GM23338 (cell line): ENCODE results near the gene SLC26A1. TPM values are rescaled to one million over a fixed set of nuclear protein-coding genes. Genes with fewer than 3 reads are reported as not detected.

Source experiments
- ATAC-seq: fragments of 200-7000 bp; cut with Tn5 transposase; 3 replicates; pipeline ENCODE4 v1.9.1; 2020
- DNase-seq: peaks from one replicate; pipeline ENCODE4 v3.0.0-alpha.2; 2015; ENCODE audit warnings: low spot score
- H2AFZ ChIP-seq: fragments of 200-600 bp; sonication (generic); 2 replicates; pipeline ENCODE4 v1.8.0; 2016; ENCODE audit warnings: antibody characterized with exemption, mild to moderate bottlenecking, moderate library complexity
- H3F3A ChIP-seq: fragments of 200-600 bp; sonication (generic); replicated peaks from 2 replicates; pipeline ENCODE4 v1.8.0; 2017; ENCODE audit warnings: antibody characterized with exemption, mixed run types, low read depth
- H3K27ac ChIP-seq: fragments of 200-600 bp; sonication (generic); 2 replicates; pipeline ENCODE4 v1.6.1; 2016; ENCODE audit warnings: low read depth
- H3K27me3 ChIP-seq: fragments of 200-600 bp; sonication (generic); 2 replicates; pipeline ENCODE4 v1.8.0; 2016; ENCODE audit warnings: mild to moderate bottlenecking, mixed run types, moderate library complexity; ENCODE audit not compliant: insufficient read depth
- H3K36me3 ChIP-seq: fragments of 200-600 bp; sonication (generic); 2 replicates; pipeline ENCODE4 v1.8.0; 2016; ENCODE audit warnings: mild to moderate bottlenecking; ENCODE audit not compliant: insufficient read depth
- H3K4me1 ChIP-seq: fragments of 200-600 bp; sonication (generic); 2 replicates; pipeline ENCODE4 v1.8.0; 2016; ENCODE audit warnings: mild to moderate bottlenecking, moderate library complexity; ENCODE audit not compliant: insufficient read depth
- H3K4me2 ChIP-seq: fragments of 200-600 bp; sonication (generic); 2 replicates; pipeline ENCODE4 v1.7.1; 2017; ENCODE audit warnings: mixed run types
- H3K4me3 ChIP-seq: fragments of 200-600 bp; sonication (generic); 2 replicates; pipeline ENCODE4 v1.6.1; 2016; ENCODE audit warnings: mixed run types
- H3K79me2 ChIP-seq: fragments of 200-600 bp; sonication (generic); replicated peaks from 2 replicates; pipeline ENCODE4 v1.8.0; 2017; ENCODE audit warnings: mild to moderate bottlenecking; ENCODE audit not compliant: insufficient read depth
- H3K9me2 ChIP-seq: fragments of 200-600 bp; sonication (generic); 2 replicates; pipeline ENCODE4 v1.8.0; 2017; ENCODE audit not compliant: insufficient read depth
- H4K20me1 ChIP-seq: fragments of 200-600 bp; sonication (generic); replicated peaks from 2 replicates; pipeline ENCODE4 v1.8.0; 2017; ENCODE audit warnings: mild to moderate bottlenecking; ENCODE audit not compliant: insufficient read depth
- H3K27ac Mint-ChIP-seq: 2 replicates; pipeline ENCODE4 v1.8.0; 2020; ENCODE audit warnings: inconsistent platforms, mild to moderate bottlenecking, moderate library complexity, mixed read lengths
- H3K27me3 Mint-ChIP-seq: 3 replicates; pipeline ENCODE4 v1.8.0; 2022; ENCODE audit warnings: low read depth, mild to moderate bottlenecking, moderate library complexity, mixed read lengths, inconsistent platforms; ENCODE audit not compliant: insufficient read depth, poor library complexity
- H3K36me3 Mint-ChIP-seq: 3 replicates; pipeline ENCODE4 v1.8.0; 2021; ENCODE audit warnings: low read depth, mild to moderate bottlenecking, inconsistent platforms, moderate library complexity, mixed read lengths
- H3K4me1 Mint-ChIP-seq: 3 replicates; pipeline ENCODE4 v1.8.0; 2020; ENCODE audit warnings: mild to moderate bottlenecking, inconsistent platforms, mixed read lengths
- H3K4me3 Mint-ChIP-seq: 3 replicates; pipeline ENCODE4 v1.8.0; 2021; ENCODE audit warnings: moderate library complexity, mild to moderate bottlenecking, inconsistent platforms, mixed read lengths
- H3K9me3 Mint-ChIP-seq: 3 replicates; pipeline ENCODE4 v1.8.0; 2020; ENCODE audit warnings: moderate library complexity, mild to moderate bottlenecking, inconsistent platforms, mixed read lengths
- CREB1 ChIP-seq: fragments of 250-450 bp; sonication (Bioruptor Pico); IDR thresholded peaks from 2 replicates; pipeline ENCODE4 v1.5.0; 2020; ENCODE audit warnings: low read depth, mild to moderate bottlenecking, moderate library complexity
- EZH2 ChIP-seq: fragments of 200-600 bp; sonication (generic); IDR thresholded peaks from one replicate; pipeline ENCODE4 v1.8.0; 2017; ENCODE audit warnings: antibody characterized with exemption, mild to moderate bottlenecking, low read depth; ENCODE audit not compliant: unreplicated experiment
- EZH2phosphoT487 ChIP-seq: fragments of 200-600 bp; sonication (generic); IDR thresholded peaks from one replicate; pipeline ENCODE4 v1.8.1; 2018; ENCODE audit warnings: antibody characterized with exemption; ENCODE audit not compliant: unreplicated experiment
- JUNB ChIP-seq: IDR thresholded peaks from one replicate; pipeline ENCODE4 v1.6.1; 2016; ENCODE audit warnings: antibody characterized with exemption; ENCODE audit not compliant: unreplicated experiment
- NANOG ChIP-seq: IDR thresholded peaks from 2 replicates; pipeline ENCODE4 v1.6.1; 2016; ENCODE audit warnings: antibody characterized with exemption, borderline replicate concordance
- POLR2AphosphoS5 ChIP-seq: IDR thresholded peaks from 2 replicates; pipeline ENCODE4 v1.6.1; 2016; ENCODE audit warnings: antibody characterized with exemption, low read depth
- ZNF114 ChIP-seq: fragments of 250-450 bp; sonication (Bioruptor Pico); IDR thresholded peaks from 2 replicates; pipeline ENCODE4 v1.5.0; 2020; ENCODE audit warnings: mild to moderate bottlenecking, moderate library complexity
- ZNF331 ChIP-seq: fragments of 250-450 bp; sonication (Bioruptor Pico); IDR thresholded peaks from 2 replicates; pipeline ENCODE4 v1.5.0; 2020; ENCODE audit warnings: low read depth, mild to moderate bottlenecking, moderate library complexity
- ZNF462 ChIP-seq: fragments of 250-450 bp; sonication (Bioruptor Pico); IDR thresholded peaks from 2 replicates; pipeline ENCODE4 v1.5.0; 2020; ENCODE audit warnings: mild to moderate bottlenecking, moderate library complexity
- polyA plus RNA-seq: library from polyadenylated mRNA; unstranded; fragments of >200 nt; fragmentation: Nextera tagmentation; extraction: Ambion mirVana; gene quantifications from 2 replicates; pipeline ENCODE4 v1.2.1, GENCODE V29; 2016
- total RNA-seq: library from RNA; depleted of rRNA; stranded (reverse); fragments of >200 nt; shearing (Covaris generic); gene quantifications from 2 replicates; pipeline ENCODE4 v1.2.3, GENCODE V29; 2014
- TF ChIP-seq, protein P1 (sequence below), 2 experiments: fragments of 200-600 bp in 1 of 2; sonication (generic) in 1 of 2; conservative IDR thresholded peaks; 2 replicates each; pipeline versions ENCODE4 v1.5.1 to v1.6.1; 2016 to 2017; ENCODE audit warnings: antibody characterized with exemption in 2 of 2, low read depth in 2 of 2, mild to moderate bottlenecking in 2 of 2, moderate library complexity in 1 of 2

SLC26A1 gene
- total and polyA plus RNA-seq, 2 experiments from 2014 or later, result 0.10 to 0.27 TPM

- no peaks in the 10 kb centered on the region for H3K36me3 ChIP-seq
- no peak overlapping the region for H3K27ac ChIP-seq
- Mint-ChIP-seq H3K9me3 (no peaks in the 10 kb centered on the region), H3K27ac (no peak overlapping the region), H3K4me3 (no peak overlapping the region), H3K27me3 (peaks cover 3% of the 10 kb centered on the region), H3K36me3 (no peaks in the 10 kb centered on the region), H3K4me1 (no peaks in the 10 kb centered on the region)
- no peak for ATAC-seq
- no peak overlapping the region for H3K4me3 ChIP-seq
- no peaks in the 10 kb centered on the region for H3K9me2 ChIP-seq
- H3K4me1 ChIP-seq, result no peaks in the 10 kb centered on the region
- H3K4me2 ChIP-seq, result no peak overlapping the region
- H3F3A ChIP-seq, result no peaks in the 10 kb centered on the region
- DNase-seq, result no peak
- H2AFZ ChIP-seq, result no peak overlapping the region
- no peaks in the 10 kb centered on the region; the same call in 1 of the 2 replicates for H4K20me1 ChIP-seq
- H3K27me3 ChIP-seq, result no peaks in the 10 kb centered on the region
- H3K79me2 ChIP-seq, result no peaks in the 10 kb centered on the region
- no peak for TF ChIP-seq POLR2AphosphoS5
- TF ChIP-seq, protein P1, sequence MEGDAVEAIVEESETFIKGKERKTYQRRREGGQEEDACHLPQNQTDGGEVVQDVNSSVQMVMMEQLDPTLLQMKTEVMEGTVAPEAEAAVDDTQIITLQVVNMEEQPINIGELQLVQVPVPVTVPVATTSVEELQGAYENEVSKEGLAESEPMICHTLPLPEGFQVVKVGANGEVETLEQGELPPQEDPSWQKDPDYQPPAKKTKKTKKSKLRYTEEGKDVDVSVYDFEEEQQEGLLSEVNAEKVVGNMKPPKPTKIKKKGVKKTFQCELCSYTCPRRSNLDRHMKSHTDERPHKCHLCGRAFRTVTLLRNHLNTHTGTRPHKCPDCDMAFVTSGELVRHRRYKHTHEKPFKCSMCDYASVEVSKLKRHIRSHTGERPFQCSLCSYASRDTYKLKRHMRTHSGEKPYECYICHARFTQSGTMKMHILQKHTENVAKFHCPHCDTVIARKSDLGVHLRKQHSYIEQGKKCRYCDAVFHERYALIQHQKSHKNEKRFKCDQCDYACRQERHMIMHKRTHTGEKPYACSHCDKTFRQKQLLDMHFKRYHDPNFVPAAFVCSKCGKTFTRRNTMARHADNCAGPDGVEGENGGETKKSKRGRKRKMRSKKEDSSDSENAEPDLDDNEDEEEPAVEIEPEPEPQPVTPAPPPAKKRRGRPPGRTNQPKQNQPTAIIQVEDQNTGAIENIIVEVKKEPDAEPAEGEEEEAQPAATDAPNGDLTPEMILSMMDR (conservative IDR thresholded peaks at IDR 0.05; ENCODE audit: low read depth in 2 of 2), result no peak
- no peak for TF ChIP-seq EZH2
- no peak for TF ChIP-seq NANOG
- no peak for TF ChIP-seq CREB1 (CRISPR knock-in tag)
- no peak for TF ChIP-seq ZNF462 (CRISPR knock-in tag)
- TF ChIP-seq ZNF114 (CRISPR knock-in tag), result no peak
- no peak for TF ChIP-seq EZH2phosphoT487
- TF ChIP-seq JUNB, result no peak
- no peak for TF ChIP-seq ZNF331 (CRISPR knock-in tag)
Measured at GRCh38 chr4:960636-961350, 32.4 kb downstream of the SLC26A1 start.
